Rectal smooth muscle tissue (tissue), 1 donor: ENCODE data around the gene TBC1D4.
"Not testable (repeated sequence)": the region's sequence is repeated elsewhere in the genome, so short reads cannot be mapped to it uniquely, and the experiment has no call there.

Experiments
- H3K27ac ChIP-seq: one replicate; pipeline ENCODE4 v1.7.0; 2013; ENCODE audit warnings: low read depth, low read length, inconsistent platforms
- H3K27me3 ChIP-seq: one replicate; pipeline ENCODE4 v1.7.0; 2013; ENCODE audit warnings: low read length; ENCODE audit not compliant: control insufficient read depth, insufficient read depth
- H3K36me3 ChIP-seq: one replicate; pipeline ENCODE4 v1.7.0; 2013; ENCODE audit warnings: low read length; ENCODE audit not compliant: control insufficient read depth, insufficient read depth
- H3K4me1 ChIP-seq: one replicate; pipeline ENCODE4 v1.7.0; 2013; ENCODE audit warnings: low read length; ENCODE audit not compliant: control insufficient read depth, insufficient read depth
- H3K4me3 ChIP-seq: one replicate; pipeline ENCODE4 v1.7.0; 2013; ENCODE audit warnings: low read length
- H3K9ac ChIP-seq: one replicate; pipeline ENCODE4 v1.7.0; 2013; ENCODE audit warnings: low read length

TBC1D4 gene

DNA sequence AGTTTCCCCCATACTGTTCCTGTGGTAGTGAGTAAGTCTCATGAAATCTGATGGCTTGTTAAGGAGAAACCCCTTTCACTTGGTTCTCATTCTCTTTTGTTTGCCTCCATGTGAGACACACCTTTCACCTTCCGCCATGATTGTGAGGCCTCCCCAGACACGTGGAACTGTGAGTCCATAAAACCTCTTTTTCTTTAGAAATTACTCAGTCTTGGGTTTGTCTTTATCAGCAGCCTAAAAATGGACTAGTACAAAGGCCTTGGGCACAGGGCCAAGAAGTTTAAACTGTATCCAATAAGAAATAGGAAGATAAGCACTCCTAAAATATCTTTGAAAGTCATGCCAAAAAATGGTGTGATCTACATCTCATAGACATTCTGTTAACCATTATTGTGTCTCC, 176.9 kb downstream of the TBC1D4 start:
- Histone ChIP-seq H3K27ac (no peak overlapping the region), H3K27me3 (no peaks in the 10 kb centered on the region), H3K36me3 (no peaks in the 10 kb centered on the region), H3K4me1 (peaks cover 2% of the 10 kb centered on the region), H3K9ac (no peak overlapping the region), H3K4me3 (no peak overlapping the region)

DNA sequence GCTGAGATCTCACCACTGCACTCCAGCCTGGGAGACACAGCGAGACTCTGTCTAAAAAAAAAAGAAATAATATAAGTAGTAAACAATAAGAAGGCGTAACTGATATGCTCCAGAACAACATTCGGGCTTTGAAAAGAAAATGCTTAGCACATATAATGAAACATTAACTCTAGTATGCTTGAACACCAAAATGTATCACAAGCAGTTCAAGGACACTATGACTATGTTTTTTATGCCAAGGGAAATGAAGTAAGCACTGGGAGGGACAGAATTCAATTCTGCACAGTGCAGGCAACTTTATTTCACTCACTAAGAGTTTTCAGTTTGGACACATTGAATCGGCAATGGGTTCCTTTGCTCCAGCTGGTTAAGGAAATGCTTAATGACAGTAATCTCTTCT, 178.7 kb downstream of the TBC1D4 start:
- Histone ChIP-seq H3K27me3 (no peaks in the 10 kb centered on the region), H3K36me3 (no peaks in the 10 kb centered on the region), H3K27ac (no peak overlapping the region), H3K9ac (no peak overlapping the region), H3K4me1 (peaks cover 2% of the 10 kb centered on the region), H3K4me3 (no peak overlapping the region)

DNA sequence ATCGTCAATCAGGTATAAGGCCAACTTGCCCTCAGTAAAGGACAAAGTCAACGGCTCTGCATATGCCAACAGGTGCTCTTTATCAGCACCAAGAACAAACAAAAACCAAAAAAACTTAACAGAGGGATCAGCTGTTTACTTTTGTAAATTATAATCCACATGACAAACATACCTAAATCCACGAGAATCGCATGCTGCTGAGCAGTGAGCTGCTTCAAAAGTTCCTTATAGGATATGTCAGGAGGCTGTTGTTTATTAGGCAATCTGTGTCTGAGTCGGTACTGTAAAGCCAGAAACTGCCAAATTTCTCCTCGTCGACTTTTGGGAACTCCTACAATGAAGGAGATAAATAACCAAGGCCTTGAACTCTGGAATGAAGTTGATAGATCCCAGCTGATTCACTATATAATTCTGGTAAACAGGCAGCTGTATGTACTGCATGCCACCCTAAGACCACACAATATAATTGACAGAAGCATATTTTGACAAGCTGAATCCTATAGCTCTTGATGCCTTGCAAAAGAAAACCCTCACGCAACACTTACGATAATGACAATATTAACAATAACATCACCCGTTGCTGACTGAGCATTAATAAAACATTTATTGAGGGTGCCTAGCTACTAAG, 179.8 kb downstream of the TBC1D4 start:
- Histone ChIP-seq H3K4me3 (no peak overlapping the region), H3K4me1 (no peaks in the 10 kb centered on the region), H3K36me3 (no peaks in the 10 kb centered on the region), H3K9ac (no peak overlapping the region), H3K27me3 (no peaks in the 10 kb centered on the region), H3K27ac (no peak overlapping the region)

DNA sequence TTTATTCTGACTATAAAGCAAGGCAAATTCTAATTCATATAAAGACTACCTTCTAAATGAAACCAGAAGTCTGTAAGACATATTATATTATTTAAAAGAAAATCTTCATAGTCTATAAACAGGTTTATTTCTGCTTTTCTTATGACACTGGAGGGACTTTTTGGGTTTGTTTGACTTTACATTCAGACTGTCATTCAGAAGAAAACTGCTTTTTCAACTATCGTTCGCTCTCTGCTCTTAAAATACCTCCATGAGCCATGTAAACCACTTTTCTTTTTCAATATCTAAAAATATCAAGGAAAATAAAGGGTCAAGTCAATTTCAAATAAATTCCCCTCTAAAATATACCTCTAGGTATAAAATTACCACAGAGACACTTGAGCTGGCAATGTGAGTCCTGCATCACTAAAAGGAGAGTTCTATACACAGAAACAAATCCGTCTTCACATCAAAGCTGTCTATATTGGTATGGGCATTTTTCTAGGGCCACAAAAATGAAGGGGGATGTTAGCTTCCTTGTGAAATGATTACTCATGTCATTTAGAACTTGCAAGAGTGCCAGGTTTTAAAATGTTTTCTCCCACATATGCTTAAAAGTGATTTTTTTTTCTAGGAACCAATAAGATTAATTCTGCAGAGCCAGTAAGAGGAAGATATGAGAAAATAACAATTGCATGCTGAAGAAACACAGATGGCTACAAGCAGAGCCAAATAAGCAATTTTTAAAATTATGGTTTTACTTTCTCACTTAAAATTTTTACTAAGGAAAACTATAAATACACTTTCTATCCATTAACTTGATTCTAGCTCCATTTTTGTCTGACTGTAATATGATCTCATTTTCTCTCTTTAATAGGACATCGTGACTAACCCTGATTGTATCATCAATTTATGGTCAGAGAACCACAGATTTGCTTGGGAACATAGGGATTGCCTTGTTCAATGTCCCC, 181.8 kb downstream of the TBC1D4 start:
- Histone ChIP-seq H3K4me1 (no peaks in the 10 kb centered on the region), H3K9ac (no peak overlapping the region), H3K27me3 (no peaks in the 10 kb centered on the region), H3K36me3 (no peaks in the 10 kb centered on the region), H3K4me3 (no peak overlapping the region), H3K27ac (no peak overlapping the region)

DNA sequence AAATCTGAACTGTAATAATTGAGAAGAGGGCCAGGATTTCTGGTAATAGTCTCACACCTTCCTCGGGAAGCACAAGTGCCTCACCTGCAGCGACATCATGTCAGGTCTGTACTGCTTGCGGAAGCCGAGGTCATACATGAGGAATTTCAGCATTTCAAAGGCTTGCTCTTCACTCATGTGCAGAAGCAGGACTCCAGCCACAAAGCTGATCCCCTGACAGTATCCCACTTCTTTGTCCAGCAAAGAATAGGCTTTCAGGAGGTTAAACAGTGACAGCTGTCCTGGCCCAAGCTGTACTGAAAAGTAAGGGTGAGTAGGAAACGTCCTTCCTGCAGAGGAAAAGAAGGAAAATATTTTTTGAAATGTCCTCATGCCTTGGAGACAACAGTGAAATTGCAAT, 182.7 kb downstream of the TBC1D4 start:
- Histone ChIP-seq H3K27ac (no peak overlapping the region), H3K4me1 (no peaks in the 10 kb centered on the region), H3K9ac (no peak overlapping the region), H3K4me3 (no peak overlapping the region), H3K27me3 (no peaks in the 10 kb centered on the region), H3K36me3 (no peaks in the 10 kb centered on the region)

DNA sequence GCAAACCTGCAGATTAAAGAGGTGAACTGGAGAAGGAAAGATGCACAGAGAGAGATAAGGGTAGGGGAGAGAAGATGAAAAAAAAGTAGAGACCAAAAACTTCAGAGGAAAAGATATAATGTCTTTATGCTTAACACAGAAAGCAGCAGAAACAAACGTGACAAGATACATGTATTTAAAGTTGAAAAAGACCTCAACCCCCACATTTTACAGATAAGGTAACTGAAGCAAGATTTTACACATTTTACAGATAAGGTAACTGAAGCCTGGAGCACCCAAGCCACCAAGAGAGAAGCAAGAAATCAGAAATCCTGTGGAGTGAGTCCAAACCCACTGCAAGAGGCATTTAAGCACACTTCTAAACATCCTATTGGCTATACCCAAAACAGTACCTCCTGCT, 185.3 kb downstream of the TBC1D4 start:
- Histone ChIP-seq H3K27me3 (no peaks in the 10 kb centered on the region), H3K4me3 (no peak overlapping the region), H3K4me1 (no peaks in the 10 kb centered on the region), H3K27ac (no peak overlapping the region), H3K9ac (no peak overlapping the region), H3K36me3 (no peaks in the 10 kb centered on the region)

DNA sequence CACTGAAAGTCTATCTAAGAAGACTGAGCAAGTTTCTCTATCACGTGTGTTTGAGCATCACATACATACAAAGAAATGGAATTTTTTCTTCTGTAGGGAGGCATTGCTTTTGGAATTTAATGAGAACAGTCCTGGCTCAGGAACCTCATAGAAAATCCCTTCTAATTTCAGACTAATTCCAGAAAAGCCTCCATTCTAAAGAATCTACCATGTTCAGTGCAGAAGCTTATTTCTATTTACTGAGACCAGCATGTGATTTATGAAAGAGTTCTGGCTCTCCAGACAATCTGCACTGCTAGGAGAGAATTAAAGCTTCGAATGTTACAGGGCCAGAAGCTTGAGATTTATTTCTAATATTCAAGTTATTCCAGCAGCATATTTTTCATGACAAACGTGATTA, 186.8 kb downstream of the TBC1D4 start:
- H3K4me3 ChIP-seq = no peak overlapping the region
- no peak overlapping the region for H3K27ac ChIP-seq
- H3K4me1 ChIP-seq = no peaks in the 10 kb centered on the region
- H3K36me3 ChIP-seq = no peaks in the 10 kb centered on the region
- H3K9ac ChIP-seq = no peak overlapping the region
- H3K27me3 ChIP-seq = no peaks in the 10 kb centered on the region

DNA sequence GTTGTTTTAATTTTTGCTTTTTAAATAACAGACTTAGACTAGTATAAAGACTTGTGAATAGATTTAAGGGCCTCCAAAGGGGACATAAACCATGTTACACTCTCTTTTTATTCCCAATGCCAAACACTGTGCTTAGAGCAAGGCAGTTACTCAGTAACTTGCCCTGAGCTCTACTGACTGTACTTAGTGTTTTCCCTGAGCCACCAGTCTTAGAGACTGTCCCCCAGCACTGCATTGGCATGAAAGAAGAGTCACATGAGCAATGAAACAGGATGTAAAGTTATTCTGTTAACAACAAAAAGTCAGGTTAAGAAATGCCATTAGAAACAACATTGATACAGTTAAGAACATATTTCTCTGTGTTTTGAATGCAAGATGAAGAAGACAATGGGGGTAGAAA, 187.9 kb downstream of the TBC1D4 start:
- H3K27ac ChIP-seq = no peak overlapping the region
- no peaks in the 10 kb centered on the region for H3K4me1 ChIP-seq
- H3K4me3 ChIP-seq = no peak overlapping the region
- no peaks in the 10 kb centered on the region for H3K27me3 ChIP-seq
- no peak overlapping the region for H3K9ac ChIP-seq
- no peaks in the 10 kb centered on the region for H3K36me3 ChIP-seq

DNA sequence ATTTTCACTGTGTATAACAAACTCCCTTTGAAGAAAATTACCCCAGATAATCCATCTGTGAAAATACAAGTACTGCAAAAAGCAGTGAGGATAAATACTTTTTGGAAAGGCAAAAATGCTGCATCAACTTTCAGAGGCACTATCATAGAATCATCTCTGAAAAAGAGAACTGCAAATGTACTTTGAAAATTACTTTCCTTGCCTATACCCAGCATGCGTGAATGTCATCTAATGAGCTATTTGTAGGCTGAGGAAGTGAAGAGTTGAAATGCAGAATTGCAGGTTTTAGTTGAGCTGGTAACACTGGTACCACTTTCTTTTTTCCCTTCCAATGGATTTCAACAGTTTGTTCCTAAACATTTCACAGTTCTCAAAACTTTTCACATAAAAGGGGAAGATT, 196.7 kb downstream of the TBC1D4 start:
- H3K36me3 ChIP-seq = no peaks in the 10 kb centered on the region
- no peaks in the 10 kb centered on the region for H3K27me3 ChIP-seq
- no peak overlapping the region for H3K9ac ChIP-seq
- H3K4me3 ChIP-seq = no peak overlapping the region
- no peaks in the 10 kb centered on the region for H3K4me1 ChIP-seq
- no peak overlapping the region for H3K27ac ChIP-seq

DNA sequence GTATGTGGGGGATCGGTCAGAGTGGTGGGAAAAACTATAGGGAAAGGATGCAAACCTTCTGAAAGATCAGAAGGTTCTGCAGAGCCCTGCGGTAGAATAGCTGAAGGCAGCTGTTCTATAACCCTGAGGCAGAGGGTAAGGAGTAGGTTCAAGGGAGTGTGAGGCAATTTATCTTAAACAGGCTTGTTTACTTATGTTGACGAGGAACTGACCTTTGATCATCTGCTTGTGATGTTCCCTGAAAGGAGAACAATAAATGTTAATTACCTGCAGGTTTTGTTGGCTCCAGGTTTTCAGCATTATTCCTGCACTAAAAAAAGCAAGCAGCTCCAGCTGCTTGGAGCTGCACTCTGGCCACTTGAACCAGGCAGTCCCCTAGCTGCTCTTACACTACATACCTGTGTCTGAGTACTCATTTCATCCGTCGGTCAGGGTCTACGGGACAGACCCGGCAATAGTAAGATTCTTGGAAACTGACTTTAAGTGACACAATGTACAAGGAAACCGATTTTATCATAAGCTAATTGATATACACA, 202.1 kb downstream of the TBC1D4 start:
- H3K27me3 ChIP-seq = no peaks in the 10 kb centered on the region
- H3K27ac ChIP-seq = no peak overlapping the region
- no peak overlapping the region for H3K4me3 ChIP-seq
- H3K9ac ChIP-seq = no peak overlapping the region
- no peaks in the 10 kb centered on the region for H3K36me3 ChIP-seq
- H3K4me1 ChIP-seq = no peaks in the 10 kb centered on the region

DNA sequence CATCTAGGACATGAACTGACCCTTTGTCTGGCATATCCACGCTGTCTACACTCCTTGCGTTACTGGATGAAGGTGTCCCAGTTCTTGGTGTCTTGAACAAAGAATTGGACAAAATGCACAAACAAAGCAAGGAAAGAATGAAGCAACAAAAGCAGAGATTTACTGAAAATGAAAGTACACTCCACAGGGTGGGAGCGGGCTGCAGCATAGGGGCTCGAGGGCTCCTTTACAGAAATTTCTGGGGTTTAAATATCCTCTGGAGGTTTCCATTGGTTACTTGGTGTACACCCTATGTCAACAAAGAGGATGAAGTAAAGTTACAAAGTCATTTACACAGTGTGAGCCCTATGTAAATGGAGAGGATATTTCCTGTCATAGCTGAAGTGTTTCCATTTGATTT, 208.3 kb downstream of the TBC1D4 start:
- H3K27me3 ChIP-seq, H3K9ac ChIP-seq, H3K4me1 ChIP-seq, H3K4me3 ChIP-seq, H3K27ac ChIP-seq, H3K36me3 ChIP-seq: not testable (repeated sequence)

DNA sequence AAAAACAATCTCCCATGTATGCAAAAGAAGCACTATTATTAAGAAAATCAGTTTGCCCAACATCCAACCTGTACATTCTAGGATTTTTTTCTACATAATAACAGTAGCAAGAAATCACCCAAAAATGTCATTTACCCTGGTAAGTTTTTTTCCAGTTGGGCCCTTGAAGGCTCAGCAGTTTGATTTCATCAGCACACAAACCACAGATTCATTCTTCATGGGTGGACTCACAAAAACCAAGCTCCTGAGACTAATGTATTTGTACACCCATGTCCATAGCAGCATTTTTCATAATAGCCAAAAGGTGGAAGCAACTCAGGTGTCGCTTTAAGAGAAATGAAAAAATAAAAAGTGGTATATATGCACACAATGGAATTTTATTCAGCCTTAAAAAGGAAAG, 210.1 kb downstream of the TBC1D4 start:
- no peak overlapping the region for H3K4me3 ChIP-seq
- no peaks in the 10 kb centered on the region for H3K36me3 ChIP-seq
- no peaks in the 10 kb centered on the region for H3K4me1 ChIP-seq
- no peaks in the 10 kb centered on the region for H3K27me3 ChIP-seq
- H3K27ac ChIP-seq = no peak overlapping the region
- no peak overlapping the region for H3K9ac ChIP-seq

DNA sequence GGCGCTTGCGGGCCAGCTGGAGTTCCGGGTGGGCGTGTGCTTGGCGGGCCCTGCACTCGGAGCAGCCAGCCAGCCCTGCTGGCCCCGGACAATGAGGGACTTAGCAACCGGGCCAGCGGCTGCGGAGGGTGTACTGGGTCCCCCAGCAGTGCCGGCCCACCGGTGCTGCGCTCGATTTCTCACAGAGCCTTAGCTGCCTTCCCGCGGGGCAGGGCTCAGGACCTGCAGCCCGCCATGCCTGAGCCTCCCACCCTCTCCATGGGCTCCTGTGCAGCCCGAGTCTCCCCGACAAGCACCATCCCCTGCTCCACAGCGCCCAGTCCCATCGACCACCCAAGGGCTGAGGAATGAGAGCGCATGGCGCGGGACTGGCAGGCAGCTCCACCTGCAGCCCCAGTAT, 213.5 kb downstream of the TBC1D4 start:
- not testable (repeated sequence) for H3K4me3 ChIP-seq, H3K9ac ChIP-seq, H3K4me1 ChIP-seq, H3K27ac ChIP-seq, H3K36me3 ChIP-seq, H3K27me3 ChIP-seq
